ENCODE measurements around the gene THRAP3.
"Not testable (repeated sequence)": the region's sequence is repeated elsewhere in the genome, so short reads cannot be mapped to it uniquely, and the experiment has no call there.

Gene THRAP3

DNA sequence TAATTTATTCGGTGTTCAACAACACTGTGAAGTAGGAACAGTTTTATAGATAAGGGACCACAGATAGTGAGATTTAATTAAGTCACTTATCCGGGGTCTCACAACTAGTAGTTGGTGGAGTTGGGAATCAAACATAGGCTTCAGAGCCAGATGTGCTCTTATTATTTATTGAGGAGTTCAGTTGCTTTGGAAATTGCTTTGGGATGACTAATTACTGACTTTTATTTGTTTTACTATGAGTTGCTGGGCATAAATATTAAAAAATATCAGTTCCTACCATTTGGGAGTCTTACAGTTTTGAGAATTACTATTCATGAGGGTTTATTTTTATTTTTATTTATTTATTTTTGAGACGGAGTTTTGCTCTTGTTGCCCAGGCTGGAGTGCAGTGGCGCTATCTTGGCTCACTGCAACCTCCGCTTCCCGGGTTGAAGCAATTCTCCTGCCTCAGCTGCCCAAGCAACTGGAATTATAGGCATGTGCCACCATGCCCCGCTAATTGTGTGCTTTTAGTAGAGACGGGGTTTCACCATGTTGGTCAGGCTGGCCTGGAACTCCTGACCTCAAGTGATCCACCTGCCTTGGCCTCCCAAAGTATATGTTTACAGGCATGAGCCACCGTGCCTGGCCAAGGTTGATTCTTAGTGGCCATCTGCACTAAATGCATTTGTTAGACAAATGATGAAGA lies 27.7 kb downstream of the THRAP3 start:
- H3K9ac ChIP-seq (ENCODE audit: low read length): no peak overlapping the region
- no peaks in the 10 kb centered on the region for H3K79me1 ChIP-seq (ENCODE audit: low read length)
- no peaks in the 10 kb centered on the region for H3K27me3 ChIP-seq (ENCODE audit: insufficient read depth, low read length)
- no peak overlapping the region for H3K27ac ChIP-seq (ENCODE audit: low read depth, low read length)
- H3K79me2 ChIP-seq (ENCODE audit: control insufficient read depth, insufficient read depth, low read length, poor library complexity): peaks cover 17% of the 10 kb centered on the region
- no peak overlapping the region for H4K91ac ChIP-seq (ENCODE audit: low read depth, low read length)
- H4K12ac ChIP-seq (ENCODE audit: low read depth, low read length): no peak overlapping the region
- H2AK5ac ChIP-seq (ENCODE audit: low read length): no peak overlapping the region
- H2BK5ac ChIP-seq (ENCODE audit: low read depth, low read length, poor library complexity): no peak overlapping the region
- H3K18ac ChIP-seq (ENCODE audit: low read length): no peak overlapping the region
- no peak overlapping the region for H3K4ac ChIP-seq (ENCODE audit: low read depth, low read length)
- H3K4me3 ChIP-seq (ENCODE audit: low read depth, low read length): no peak overlapping the region
- H3K14ac ChIP-seq (ENCODE audit: low read length): no peak overlapping the region
- WGBS (ENCODE audit: extremely low coverage, insufficient coverage, insufficient read length): no CpG with 5 or more reads among the region's 9 CpGs
- DNase-seq: no peak
- no peak overlapping the region for H2BK12ac ChIP-seq (ENCODE audit: low read length)
- H3K36me3 ChIP-seq (ENCODE audit: control insufficient read depth in 1 of 2, insufficient read depth in 2 of 2, low read length in 2 of 2): no peaks in the 10 kb centered on the region
- H2BK120ac ChIP-seq (ENCODE audit: insufficient read depth, low read length, poor library complexity): no peak overlapping the region
- no peak overlapping the region for H4K8ac ChIP-seq (ENCODE audit: low read depth, low read length)
- H3K9me3 ChIP-seq (ENCODE audit: insufficient read depth, low read depth, low read length): no peaks in the 10 kb centered on the region
- peaks cover 3 to 6% of the 10 kb centered on the region in 2 experiments for H3K4me1 ChIP-seq (ENCODE audit: control insufficient read depth in 1 of 2, insufficient read depth in 2 of 2, low read length in 2 of 2)
- no peak overlapping the region for H3K23ac ChIP-seq (ENCODE audit: low read length)
- H2AFZ ChIP-seq (ENCODE audit: insufficient read depth, low read length, poor library complexity): no peak overlapping the region
- H3K4me2 ChIP-seq (ENCODE audit: low read length): no peak overlapping the region

DNA sequence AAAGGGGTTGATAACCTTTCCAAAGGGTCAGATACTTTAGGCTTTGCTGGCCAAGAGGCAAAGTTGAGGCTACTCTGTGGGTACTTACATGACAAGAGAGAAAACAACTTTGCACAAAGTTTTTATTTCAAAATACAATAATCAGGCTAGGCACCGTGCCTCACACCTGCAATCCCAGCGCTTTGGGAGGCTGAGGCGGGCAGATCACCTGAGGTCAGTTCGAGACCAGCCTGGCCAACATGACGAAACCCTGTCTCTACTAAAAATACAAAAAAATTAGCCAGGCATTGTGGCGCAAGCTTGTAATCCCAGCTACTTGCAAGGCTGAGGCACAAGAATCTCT lies 28.2 kb downstream of the THRAP3 start:
- H3K9ac ChIP-seq (ENCODE audit: low read length): not testable (repeated sequence)

DNA sequence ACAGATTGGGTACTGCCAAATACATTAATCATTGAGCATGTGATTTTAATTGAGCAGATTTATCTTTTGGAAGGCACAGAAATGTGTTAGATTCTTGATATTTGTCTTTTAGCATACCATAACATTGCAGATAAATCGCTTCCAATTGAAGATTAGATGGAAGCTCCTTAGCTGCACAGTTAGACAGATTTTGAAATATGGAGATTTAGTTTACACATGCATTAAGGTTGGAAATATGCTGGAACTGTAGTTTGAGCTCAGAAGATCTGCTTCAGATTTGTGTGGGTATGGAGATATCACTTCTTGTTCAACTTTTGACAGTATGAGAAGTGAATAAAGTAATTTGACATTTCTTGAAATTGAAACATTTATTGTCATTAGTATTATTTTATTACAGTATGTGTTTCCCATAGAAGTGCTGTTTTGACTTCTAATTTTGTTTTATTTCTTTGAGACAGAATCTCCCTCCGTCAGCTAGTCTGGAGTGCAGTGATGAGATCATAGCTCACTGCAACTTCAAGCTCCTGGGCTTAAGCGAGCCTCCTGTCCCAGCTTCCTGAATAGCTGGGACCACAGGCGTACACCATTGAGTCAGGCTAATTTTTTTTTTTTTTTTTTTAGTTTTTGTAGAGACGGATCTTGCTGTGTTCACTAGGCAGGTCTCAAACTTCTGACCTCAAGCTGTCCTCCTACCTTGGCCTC lies 29.1 kb downstream of the THRAP3 start:
- H3K36me3 ChIP-seq (ENCODE audit: control insufficient read depth in 1 of 2, insufficient read depth in 2 of 2, low read length in 2 of 2): no peaks in the 10 kb centered on the region

More for the DNA sequence above, 28.2 kb downstream of the THRAP3 start:
- H4K8ac ChIP-seq (ENCODE audit: low read depth, low read length); H4K12ac ChIP-seq (ENCODE audit: low read depth, low read length); H3K79me1 ChIP-seq (ENCODE audit: low read length); H2BK12ac ChIP-seq (ENCODE audit: low read length); H4K91ac ChIP-seq (ENCODE audit: low read depth, low read length); H3K27me3 ChIP-seq (ENCODE audit: insufficient read depth, low read length); H3K14ac ChIP-seq (ENCODE audit: low read length); H2BK120ac ChIP-seq (ENCODE audit: insufficient read depth, low read length, poor library complexity); H3K4me2 ChIP-seq (ENCODE audit: low read length); H3K18ac ChIP-seq (ENCODE audit: low read length); H3K4me3 ChIP-seq (ENCODE audit: low read depth, low read length); H2BK5ac ChIP-seq (ENCODE audit: low read depth, low read length, poor library complexity); DNase-seq; H2AFZ ChIP-seq (ENCODE audit: insufficient read depth, low read length, poor library complexity); H3K27ac ChIP-seq (ENCODE audit: low read depth, low read length); H3K23ac ChIP-seq (ENCODE audit: low read length); H2AK5ac ChIP-seq (ENCODE audit: low read length); H3K4me1 ChIP-seq (ENCODE audit: control insufficient read depth in 1 of 2, insufficient read depth in 2 of 2, low read length in 2 of 2); H3K9me3 ChIP-seq (ENCODE audit: insufficient read depth, low read depth, low read length); H3K36me3 ChIP-seq (ENCODE audit: control insufficient read depth in 1 of 2, insufficient read depth in 2 of 2, low read length in 2 of 2): not testable (repeated sequence)
- Histone ChIP-seq H3K4ac (ENCODE audit: low read depth, low read length) (peak overlapping the region; percentile 50), H3K79me2 (ENCODE audit: control insufficient read depth, insufficient read depth, low read length, poor library complexity) (peaks cover 15% of the 10 kb centered on the region)
- no CpG with 5 or more reads among the region's 6 CpGs for WGBS (ENCODE audit: extremely low coverage, insufficient coverage, insufficient read length)

DNA sequence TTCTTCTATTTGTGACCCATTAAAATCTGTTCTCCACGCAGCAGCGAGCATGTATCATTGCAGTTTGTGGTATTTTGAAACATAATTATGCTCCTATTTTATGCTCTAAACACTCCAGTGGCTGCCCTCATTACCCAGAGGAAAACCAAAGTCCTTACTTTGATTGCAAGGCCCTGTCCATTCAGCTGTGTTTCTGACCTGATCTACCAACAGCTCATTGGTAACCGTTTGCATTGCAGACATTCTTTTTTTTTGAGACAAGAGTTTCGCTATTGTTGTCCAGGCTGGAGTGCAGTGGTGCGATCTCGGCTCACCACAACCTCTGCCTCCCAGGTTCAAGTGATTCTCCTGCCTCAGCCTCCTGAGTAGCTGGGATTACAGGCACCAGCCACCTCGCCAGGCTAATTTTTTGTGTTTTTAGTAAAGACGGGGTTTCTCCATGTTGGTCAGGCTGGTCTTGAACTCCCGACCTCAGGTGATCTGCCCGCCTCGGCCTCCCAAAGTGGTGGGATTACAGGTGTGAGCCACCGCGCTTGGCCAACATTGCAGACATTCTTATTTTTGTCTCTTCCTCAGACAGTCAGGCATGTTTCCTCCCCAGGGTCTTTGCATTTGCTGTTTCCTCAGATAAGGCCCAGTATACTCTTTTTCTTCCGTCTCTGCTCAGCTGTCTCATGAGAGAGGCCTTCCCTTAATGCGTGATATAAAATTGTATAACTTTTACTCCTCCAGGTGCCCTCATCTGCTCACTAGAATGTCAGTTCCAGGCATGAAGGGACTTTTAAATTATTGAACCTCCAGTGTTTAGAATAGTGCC lies 32.5 kb downstream of the THRAP3 start:
- peaks cover 14 to 18% of the 10 kb centered on the region in 2 experiments for H3K4me1 ChIP-seq (ENCODE audit: control insufficient read depth in 1 of 2, insufficient read depth in 2 of 2, low read length in 2 of 2)
- no peak overlapping the region for H3K23ac ChIP-seq (ENCODE audit: low read length)
- peaks cover 6% of the 10 kb centered on the region for H3K79me2 ChIP-seq (ENCODE audit: control insufficient read depth, insufficient read depth, low read length, poor library complexity)
- H3K4me3 ChIP-seq (ENCODE audit: low read depth, low read length): no peak overlapping the region
- no peak overlapping the region for H3K18ac ChIP-seq (ENCODE audit: low read length)
- H3K4me2 ChIP-seq (ENCODE audit: low read length): no peak overlapping the region
- no peak overlapping the region for H3K14ac ChIP-seq (ENCODE audit: low read length)
- H4K8ac ChIP-seq (ENCODE audit: low read depth, low read length): no peak overlapping the region
- H3K4ac ChIP-seq (ENCODE audit: low read depth, low read length): peak overlapping the region; percentile 25
- H3K79me1 ChIP-seq (ENCODE audit: low read length): peaks cover 5% of the 10 kb centered on the region
- no CpG with 5 or more reads among the region's 15 CpGs for WGBS (ENCODE audit: extremely low coverage, insufficient coverage, insufficient read length)
- H3K9ac ChIP-seq (ENCODE audit: low read length): no peak overlapping the region
- no peak overlapping the region for H2BK120ac ChIP-seq (ENCODE audit: insufficient read depth, low read length, poor library complexity)
- H3K27me3 ChIP-seq (ENCODE audit: insufficient read depth, low read length): no peaks in the 10 kb centered on the region
- H3K27ac ChIP-seq (ENCODE audit: low read depth, low read length): no peak overlapping the region
- no peak overlapping the region for H2AK5ac ChIP-seq (ENCODE audit: low read length)
- no peak overlapping the region for H4K91ac ChIP-seq (ENCODE audit: low read depth, low read length)
- peak in 1 of 2 donors; percentile 58 for DNase-seq
- no peak overlapping the region for H2BK12ac ChIP-seq (ENCODE audit: low read length)
- peaks cover 0 to 8% of the 10 kb centered on the region in 2 experiments for H3K36me3 ChIP-seq (ENCODE audit: control insufficient read depth in 1 of 2, insufficient read depth in 2 of 2, low read length in 2 of 2)
- no peak overlapping the region for H2AFZ ChIP-seq (ENCODE audit: insufficient read depth, low read length, poor library complexity)
- H2BK5ac ChIP-seq (ENCODE audit: low read depth, low read length, poor library complexity): no peak overlapping the region
- H4K12ac ChIP-seq (ENCODE audit: low read depth, low read length): no peak overlapping the region
- no peaks in the 10 kb centered on the region for H3K9me3 ChIP-seq (ENCODE audit: insufficient read depth, low read depth, low read length)

More for the DNA sequence above, 29.1 kb downstream of the THRAP3 start:
- Histone ChIP-seq H2BK5ac (ENCODE audit: low read depth, low read length, poor library complexity) (no peak overlapping the region), H3K4ac (ENCODE audit: low read depth, low read length) (peak overlapping the region; percentile 64), H2BK12ac (ENCODE audit: low read length) (no peak overlapping the region), H3K9ac (ENCODE audit: low read length) (no peak overlapping the region), H3K4me1 (ENCODE audit: control insufficient read depth in 1 of 2, insufficient read depth in 2 of 2, low read length in 2 of 2) (peaks cover 11 to 12% of the 10 kb centered on the region in 2 experiments), H4K91ac (ENCODE audit: low read depth, low read length) (no peak overlapping the region), H4K12ac (ENCODE audit: low read depth, low read length) (no peak overlapping the region), H3K9me3 (ENCODE audit: insufficient read depth, low read depth, low read length) (no peaks in the 10 kb centered on the region), H3K79me1 (ENCODE audit: low read length) (peaks cover 3% of the 10 kb centered on the region), H3K14ac (ENCODE audit: low read length) (no peak overlapping the region), H3K4me3 (ENCODE audit: low read depth, low read length) (no peak overlapping the region), H3K27ac (ENCODE audit: low read depth, low read length) (no peak overlapping the region), H4K8ac (ENCODE audit: low read depth, low read length) (no peak overlapping the region), H3K27me3 (ENCODE audit: insufficient read depth, low read length) (no peaks in the 10 kb centered on the region), H3K79me2 (ENCODE audit: control insufficient read depth, insufficient read depth, low read length, poor library complexity) (peaks cover 16% of the 10 kb centered on the region), H2AFZ (ENCODE audit: insufficient read depth, low read length, poor library complexity) (no peak overlapping the region), H3K23ac (ENCODE audit: low read length) (no peak overlapping the region), H2BK120ac (ENCODE audit: insufficient read depth, low read length, poor library complexity) (no peak overlapping the region), H3K18ac (ENCODE audit: low read length) (no peak overlapping the region), H3K4me2 (ENCODE audit: low read length) (no peak overlapping the region), H2AK5ac (ENCODE audit: low read length) (no peak overlapping the region)
- no peak for DNase-seq
- no CpG with 5 or more reads among the region's 5 CpGs for WGBS (ENCODE audit: extremely low coverage, insufficient coverage, insufficient read length)

Data from trophoblast cell (in vitro differentiated cells and primary cell).